Breast epithelium (tissue), 4 donors: ENCODE measurements around the gene AMOTL1. TPM values are rescaled to one million over a fixed set of nuclear protein-coding genes. Genes with fewer than 3 reads are reported as not detected.
A peak's percentile ranks its signal among the peaks of the same experiment; 100 is the strongest.

Experiments
- DNase-seq, 2 donors: peaks; one replicate each; pipeline ENCODE4 v3.0.0-alpha.2; 2019; ENCODE audit warnings: low spot score in 2 of 2
- H3K27ac ChIP-seq, 2 donors: fragments of 200-600 bp; sonication (generic) in 1 of 2; one replicate each; pipeline ENCODE4 v1.5.1; 2016 to 2019; ENCODE audit warnings: mild to moderate bottlenecking in 1 of 2
- H3K27me3 ChIP-seq, 2 donors: fragments of 200-600 bp; sonication (generic) in 1 of 2; one replicate each; pipeline versions ENCODE4 v1.5.1 to v1.6.0; 2017 to 2019; ENCODE audit warnings: control low read depth in 1 of 2, mild to moderate bottlenecking in 1 of 2
- H3K36me3 ChIP-seq: fragments of 200-600 bp; one replicate; pipeline ENCODE4 v1.5.1; 2019
- H3K4me1 ChIP-seq, 2 donors: fragments of 200-600 bp; sonication (generic); one replicate each; pipeline ENCODE4 v1.5.1; 2016 to 2019; ENCODE audit warnings: control low read depth in 1 of 2
- H3K4me3 ChIP-seq, 3 donors: fragments of 200-600 bp; sonication (generic); 1 replicate in 2 of 3; 2 replicates in 1 of 3; pipeline ENCODE4 v1.5.1; 2016 to 2019; ENCODE audit warnings: mild to moderate bottlenecking in 3 of 3, moderate library complexity in 2 of 3
- H3K9me3 ChIP-seq, 2 donors: fragments of 200-600 bp; sonication (generic) in 1 of 2; one replicate each; pipeline ENCODE4 v1.5.1; 2016 to 2019; ENCODE audit warnings: control low read depth in 1 of 2
- POLR2A ChIP-seq: fragments of 450-650 bp; IDR thresholded peaks from one replicate; pipeline ENCODE4 v1.6.1; 2016; ENCODE audit warnings: antibody characterized with exemption, mild to moderate bottlenecking, moderate library complexity
- POLR2AphosphoS5 ChIP-seq, 3 donors: sonication (generic); formaldehyde crosslinking; IDR thresholded peaks; one replicate each; pipeline ENCODE4 v1.6.1; 2017; ENCODE audit warnings: antibody characterized with exemption in 3 of 3
- intact Hi-C: fragments of 100-400 bp; cut with DNase I; formaldehyde crosslinking; loops from one replicate; pipeline ENCODE4 v1.15.1; 2023; ENCODE audit warnings: low total_unique reads
- total RNA-seq, 3 donors: library from RNA; depleted of rRNA; stranded (reverse); fragments of >200 nt; gene quantifications; one replicate each; pipeline ENCODE4 v1.1.0, GENCODE V29; 2016
- TF ChIP-seq, protein P1 (sequence below), 3 donors: fragments of 450-650 bp; IDR thresholded peaks; one replicate each; pipeline ENCODE4 v1.5.1; 2016 to 2017; ENCODE audit warnings: antibody characterized with exemption in 3 of 3, mild to moderate bottlenecking in 3 of 3, moderate library complexity in 3 of 3

The AMOTL1 gene
- total RNA-seq, 3 donors from 2014 or later, result 35.5 to 41.4 (median 39.0) TPM

DNA sequence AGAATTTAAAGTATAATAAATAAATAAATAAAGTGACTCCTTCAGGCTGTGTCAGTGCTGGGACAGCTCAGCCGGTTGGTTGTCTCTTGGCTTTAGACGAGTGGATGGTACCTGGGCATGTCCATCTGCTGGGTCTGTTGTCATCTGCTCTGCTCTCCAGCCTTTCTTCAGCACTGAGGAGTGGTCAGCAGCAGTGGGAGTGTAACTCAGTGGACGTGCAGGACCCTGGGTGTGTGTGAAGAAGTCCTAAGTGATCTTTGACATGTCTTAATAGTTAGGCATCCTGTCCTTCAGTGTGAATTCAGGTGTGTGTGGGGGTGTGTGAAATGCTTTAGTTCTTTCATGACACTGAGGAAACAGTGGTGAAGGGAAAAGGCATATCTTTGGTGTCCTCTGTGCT lies 24.3 kb downstream of the AMOTL1 start:
- Histone ChIP-seq H3K36me3 (no peaks in the 10 kb centered on the region), H3K9me3 (no peaks in the 10 kb centered on the region), H3K4me3 (no peak overlapping the region), H3K27me3 (no peaks in the 10 kb centered on the region), H3K27ac (peak overlapping the region in 1 of 2 donors; percentile 46), H3K4me1 (peaks cover 0 to 3% of the 10 kb centered on the region in 2 donors)
- no peak for DNase-seq
- TF ChIP-seq POLR2A (no peak), POLR2AphosphoS5 (IDR thresholded peaks at IDR 0.05) (no peak)
- TF ChIP-seq, protein P1, sequence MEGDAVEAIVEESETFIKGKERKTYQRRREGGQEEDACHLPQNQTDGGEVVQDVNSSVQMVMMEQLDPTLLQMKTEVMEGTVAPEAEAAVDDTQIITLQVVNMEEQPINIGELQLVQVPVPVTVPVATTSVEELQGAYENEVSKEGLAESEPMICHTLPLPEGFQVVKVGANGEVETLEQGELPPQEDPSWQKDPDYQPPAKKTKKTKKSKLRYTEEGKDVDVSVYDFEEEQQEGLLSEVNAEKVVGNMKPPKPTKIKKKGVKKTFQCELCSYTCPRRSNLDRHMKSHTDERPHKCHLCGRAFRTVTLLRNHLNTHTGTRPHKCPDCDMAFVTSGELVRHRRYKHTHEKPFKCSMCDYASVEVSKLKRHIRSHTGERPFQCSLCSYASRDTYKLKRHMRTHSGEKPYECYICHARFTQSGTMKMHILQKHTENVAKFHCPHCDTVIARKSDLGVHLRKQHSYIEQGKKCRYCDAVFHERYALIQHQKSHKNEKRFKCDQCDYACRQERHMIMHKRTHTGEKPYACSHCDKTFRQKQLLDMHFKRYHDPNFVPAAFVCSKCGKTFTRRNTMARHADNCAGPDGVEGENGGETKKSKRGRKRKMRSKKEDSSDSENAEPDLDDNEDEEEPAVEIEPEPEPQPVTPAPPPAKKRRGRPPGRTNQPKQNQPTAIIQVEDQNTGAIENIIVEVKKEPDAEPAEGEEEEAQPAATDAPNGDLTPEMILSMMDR (IDR thresholded peaks at IDR 0.05), result no peak
- intact Hi-C loops, result no loop called here

DNA sequence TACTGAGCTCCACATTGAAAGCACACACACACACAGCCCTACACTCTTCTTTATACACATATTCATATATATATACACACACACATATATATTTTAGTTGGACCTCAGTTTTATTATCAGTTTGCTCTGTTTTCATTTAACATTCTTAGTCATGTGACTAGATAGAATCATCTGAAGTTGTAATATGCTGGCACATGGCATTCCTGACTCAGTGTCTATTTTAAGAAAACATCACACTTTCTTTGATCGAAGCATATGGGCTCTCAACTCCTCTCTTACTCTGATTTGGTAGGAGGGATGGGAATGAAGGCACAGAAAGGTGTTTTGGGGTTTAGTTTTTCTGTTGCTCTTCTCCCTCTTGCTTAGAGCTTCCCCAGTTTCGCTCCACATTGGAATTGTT lies 24.8 kb downstream of the AMOTL1 start:
- H3K9me3 ChIP-seq, result no peaks in the 10 kb centered on the region
- TF ChIP-seq, protein P1 (IDR thresholded peaks at IDR 0.05), result no peak
- TF ChIP-seq POLR2AphosphoS5 (IDR thresholded peaks at IDR 0.05) (no peak), POLR2A (no peak)
- no peak for DNase-seq
- peaks cover 0 to 3% of the 10 kb centered on the region in 2 donors for H3K4me1 ChIP-seq
- no peaks in the 10 kb centered on the region for H3K36me3 ChIP-seq
- H3K27ac ChIP-seq, result peak overlapping the region in 1 of 2 donors; percentile 46
- no peak overlapping the region for H3K4me3 ChIP-seq
- no peaks in the 10 kb centered on the region for H3K27me3 ChIP-seq
- intact Hi-C loops, result no loop called here

DNA sequence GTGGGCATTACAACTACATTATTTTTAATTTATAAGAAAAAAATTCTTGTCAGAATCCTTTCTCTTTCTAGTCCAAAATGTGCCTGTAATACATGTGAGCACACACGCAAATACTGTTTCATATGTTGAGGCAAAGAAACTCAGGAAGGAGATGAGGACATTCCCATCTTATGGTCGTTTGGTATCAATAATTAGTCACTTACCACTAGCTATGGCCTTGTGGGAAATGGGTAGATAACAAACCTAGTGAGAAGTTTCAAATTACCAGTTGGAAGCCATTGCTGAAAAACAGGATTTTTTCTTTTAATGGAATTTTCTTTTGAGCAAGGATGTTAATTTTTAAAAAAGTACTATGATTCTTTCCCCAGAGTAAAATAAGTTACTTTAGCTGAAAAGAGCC lies 25.7 kb downstream of the AMOTL1 start:
- Histone ChIP-seq H3K4me1 (peaks cover 0 to 3% of the 10 kb centered on the region in 2 donors), H3K4me3 (no peak overlapping the region), H3K27me3 (no peaks in the 10 kb centered on the region), H3K36me3 (no peaks in the 10 kb centered on the region), H3K9me3 (no peaks in the 10 kb centered on the region), H3K27ac (peak overlapping the region in 1 of 2 donors; percentile 81)
- no peak for DNase-seq
- intact Hi-C loops, result no loop called here
- TF ChIP-seq POLR2AphosphoS5 (IDR thresholded peaks at IDR 0.05), result no peak

DNA sequence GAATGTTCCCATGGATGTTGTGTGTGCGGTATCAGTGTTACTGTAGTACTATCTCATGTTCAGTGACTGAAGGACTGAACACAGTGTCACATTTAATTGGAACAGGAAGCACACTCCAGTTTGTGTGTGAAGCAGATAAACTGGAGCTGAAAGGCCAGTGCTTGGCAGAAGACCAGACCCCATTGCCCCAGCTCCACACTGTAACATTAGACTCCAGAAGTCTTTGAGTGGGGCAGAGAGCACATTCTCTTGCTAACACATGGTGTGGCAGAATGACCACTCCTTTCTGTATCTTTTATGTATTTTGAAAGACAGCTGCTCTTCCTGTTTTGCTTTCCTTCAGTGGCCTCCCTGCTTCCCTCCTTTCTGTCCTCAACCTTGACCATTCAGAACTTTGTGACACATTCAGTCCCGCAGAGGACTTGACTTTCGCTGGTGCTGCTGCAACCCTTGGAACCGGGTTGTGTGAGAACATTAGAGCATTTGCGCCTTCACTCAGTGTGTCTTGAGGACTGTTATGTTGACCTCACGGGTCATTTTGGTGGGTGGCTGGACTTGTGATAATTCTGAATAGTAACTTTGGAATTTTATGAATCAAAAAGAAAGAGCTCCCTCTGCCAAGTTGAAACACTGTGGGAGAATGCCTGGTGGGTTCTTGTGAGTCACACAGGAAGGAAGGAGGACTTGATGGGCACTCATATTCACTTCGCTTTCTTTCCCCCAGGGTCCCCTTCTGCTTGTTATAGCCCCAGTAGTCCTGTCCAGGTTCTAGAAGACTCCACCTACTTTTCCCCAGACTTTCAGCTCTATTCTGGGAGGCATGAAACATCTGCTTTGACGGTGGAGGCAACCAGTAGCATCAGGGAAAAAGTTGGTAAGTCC lies 26.4 kb downstream of the AMOTL1 start:
- intact Hi-C loops, result no loop called here
- H3K36me3 ChIP-seq, result no peaks in the 10 kb centered on the region
- peaks cover 0 to 3% of the 10 kb centered on the region in 2 donors for H3K4me1 ChIP-seq
- H3K27ac ChIP-seq, result peak overlapping the region; percentile 37 to 81
- H3K27me3 ChIP-seq, result no peaks in the 10 kb centered on the region
- no peaks in the 10 kb centered on the region for H3K9me3 ChIP-seq
- peak overlapping the region in 1 of 3 donors; percentile 33 for H3K4me3 ChIP-seq
- DNase-seq, result no peak
- TF ChIP-seq POLR2A (no peak), POLR2AphosphoS5 (IDR thresholded peaks at IDR 0.05) (peak in 1 of 3 donors; percentile 44)

DNA sequence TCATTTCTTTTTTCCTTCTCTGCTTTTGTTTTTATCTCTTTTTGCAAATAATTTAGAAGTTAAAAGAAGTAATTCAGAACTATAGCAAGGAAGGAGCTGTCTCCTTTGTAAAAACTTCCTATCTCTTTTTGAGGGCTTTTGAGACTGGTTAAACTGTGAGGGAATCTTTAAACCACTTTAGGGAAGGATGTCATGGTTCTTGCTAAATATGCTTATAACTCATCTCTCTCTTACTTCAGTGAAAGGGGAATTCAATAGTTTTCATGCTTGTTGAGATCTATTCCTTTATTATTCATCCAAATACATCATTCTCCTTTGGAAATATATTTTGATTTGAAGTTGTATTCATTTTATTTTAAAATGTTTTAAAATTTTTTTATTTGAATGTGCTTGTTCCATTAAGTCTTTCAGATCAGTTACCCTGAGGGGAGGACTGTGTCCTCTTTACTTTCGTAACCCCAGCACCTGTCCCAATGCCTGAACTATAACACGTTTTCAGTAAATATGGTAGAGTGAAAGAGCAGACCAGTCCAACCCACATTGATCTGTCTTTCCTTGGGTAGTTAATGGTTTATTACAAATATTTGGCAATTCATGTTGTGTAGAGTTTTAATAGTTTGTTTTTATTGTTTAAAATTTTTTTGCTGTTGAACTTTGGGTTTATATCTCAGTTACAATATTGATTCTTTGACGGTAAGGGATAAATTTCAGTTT lies 27.5 kb downstream of the AMOTL1 start:
- no peaks in the 10 kb centered on the region for H3K27me3 ChIP-seq
- H3K36me3 ChIP-seq, result no peaks in the 10 kb centered on the region
- TF ChIP-seq, protein P1 (IDR thresholded peaks at IDR 0.05), result no peak
- TF ChIP-seq POLR2AphosphoS5 (IDR thresholded peaks at IDR 0.05), result no peak
- TF ChIP-seq POLR2A, result no peak
- no peak overlapping the region for H3K4me3 ChIP-seq
- no peak for DNase-seq
- intact Hi-C loops, result no loop called here
- H3K4me1 ChIP-seq, result peaks cover 0 to 3% of the 10 kb centered on the region in 2 donors
- no peaks in the 10 kb centered on the region for H3K9me3 ChIP-seq
- H3K27ac ChIP-seq, result no peak overlapping the region

DNA sequence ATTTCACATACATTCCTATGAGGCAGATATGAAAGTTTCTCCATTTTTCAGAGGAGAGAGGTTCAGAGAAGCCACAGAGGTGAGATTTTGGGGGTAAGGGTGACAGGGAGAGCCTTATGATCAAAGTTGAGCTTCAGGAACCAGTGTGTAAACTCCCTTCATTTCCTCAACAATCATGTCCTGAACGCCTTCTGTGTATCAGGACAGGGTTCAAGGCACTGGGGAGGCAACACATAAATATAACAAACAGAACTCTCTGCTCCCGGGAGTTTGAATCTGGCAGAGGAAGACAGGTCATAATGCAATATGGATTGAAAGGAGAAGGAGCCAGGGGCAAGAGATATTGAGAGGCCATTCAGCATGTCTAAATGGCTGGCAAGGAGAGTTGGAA lies 28.0 kb downstream of the AMOTL1 start:
- Histone ChIP-seq H3K27ac (no peak overlapping the region), H3K4me1 (no peaks in the 10 kb centered on the region), H3K9me3 (no peaks in the 10 kb centered on the region), H3K36me3 (no peaks in the 10 kb centered on the region), H3K4me3 (no peak overlapping the region), H3K27me3 (no peaks in the 10 kb centered on the region)
- TF ChIP-seq POLR2A (no peak), POLR2AphosphoS5 (IDR thresholded peaks at IDR 0.05) (no peak)
- TF ChIP-seq, protein P1 (IDR thresholded peaks at IDR 0.05), result no peak
- intact Hi-C loops, result no loop called here
- no peak for DNase-seq
